Liver (tissue), 9 donors: Measurements from ENCODE around the gene USP35. TPM values are rescaled to one million over a fixed set of nuclear protein-coding genes. Genes with fewer than 3 reads are reported as not detected.

Experiments used
- DNase-seq: peaks from one replicate; pipeline ENCODE4 v3.0.0-alpha.2; 2017; ENCODE audit warnings: low spot score
- H3K27ac ChIP-seq, 2 donors: one replicate each; pipeline ENCODE4 v1.7.0; 2013; ENCODE audit warnings: inconsistent platforms in 2 of 2, low read length in 2 of 2, control low read depth in 1 of 2, low read depth in 1 of 2, mild to moderate bottlenecking in 1 of 2
- H3K27me3 ChIP-seq, 4 donors: one replicate each; pipeline versions ENCODE4 v1.6.1 to v1.7.0; 2013; ENCODE audit warnings: low read length in 3 of 4, inconsistent platforms in 1 of 4, mild to moderate bottlenecking in 1 of 4, moderate library complexity in 1 of 4; ENCODE audit not compliant: control insufficient read depth in 4 of 4, insufficient read depth in 4 of 4
- H3K36me3 ChIP-seq, 4 donors: one replicate each; pipeline versions ENCODE4 v1.6.1 to v1.7.0; 2013; ENCODE audit warnings: low read length in 3 of 4, mild to moderate bottlenecking in 3 of 4, low read depth in 1 of 4, moderate library complexity in 1 of 4; ENCODE audit not compliant: control insufficient read depth in 4 of 4, insufficient read depth in 3 of 4
- H3K4me1 ChIP-seq, 4 donors: one replicate each; pipeline versions ENCODE4 v1.6.1 to v1.7.0; 2013; ENCODE audit warnings: low read length in 3 of 4, mild to moderate bottlenecking in 3 of 4, moderate library complexity in 1 of 4; ENCODE audit not compliant: control insufficient read depth in 4 of 4, insufficient read depth in 4 of 4
- H3K4me3 ChIP-seq, 3 donors: one replicate each; pipeline versions ENCODE4 v1.6.1 to v1.7.0; 2013; ENCODE audit warnings: low read length in 3 of 3, control low read depth in 1 of 3, low read depth in 1 of 3, mild to moderate bottlenecking in 1 of 3
- H3K9ac ChIP-seq, 2 donors: one replicate each; pipeline ENCODE4 v1.7.0; 2013; ENCODE audit warnings: low read length in 2 of 2, mild to moderate bottlenecking in 2 of 2, moderate library complexity in 2 of 2, control low read depth in 1 of 2, low read depth in 1 of 2
- H3K9me3 ChIP-seq, 4 donors: one replicate each; pipeline versions ENCODE4 v1.6.1 to v1.7.0; 2013; ENCODE audit warnings: low read length in 3 of 4; ENCODE audit not compliant: control insufficient read depth in 4 of 4
- CTCF ChIP-seq: fragments of 150-350 bp; IDR thresholded peaks from 2 replicates; pipeline ENCODE4 v1.5.1; 2017; ENCODE audit warnings: improper control_type of control experiment, low read depth, low read length; ENCODE audit not compliant: missing input control
- EGR1 ChIP-seq, 2 donors: IDR thresholded peaks; 2 replicates each; pipeline ENCODE4 v1.6.1; 2016 to 2018; ENCODE audit warnings: antibody characterized with exemption in 2 of 2, low read depth in 2 of 2
- FOXA1 ChIP-seq: IDR thresholded peaks from 2 replicates; pipeline ENCODE4 v1.6.1; 2016; ENCODE audit warnings: antibody characterized with exemption
- FOXA2 ChIP-seq: IDR thresholded peaks from 2 replicates; pipeline ENCODE4 v1.6.1; 2016; ENCODE audit warnings: antibody characterized with exemption
- GABPA ChIP-seq, 2 donors: IDR thresholded peaks in 1 of 2; conservative IDR thresholded peaks in 1 of 2; 2 replicates each; pipeline ENCODE4 v1.6.1; 2016; ENCODE audit warnings: antibody characterized with exemption in 2 of 2, mild to moderate bottlenecking in 1 of 2, moderate library complexity in 1 of 2
- HNF4A ChIP-seq, 2 donors: conservative IDR thresholded peaks; 2 replicates each; pipeline ENCODE4 v1.6.1; 2016; ENCODE audit warnings: antibody characterized with exemption in 2 of 2, mild to moderate bottlenecking in 2 of 2
- HNF4G ChIP-seq: IDR thresholded peaks from 2 replicates; pipeline ENCODE4 v1.6.1; 2016; ENCODE audit warnings: antibody characterized with exemption
- JUND ChIP-seq, 2 donors: IDR thresholded peaks; 2 replicates each; pipeline ENCODE4 v1.6.1; 2016; ENCODE audit warnings: antibody characterized with exemption in 2 of 2
- MAX ChIP-seq: IDR thresholded peaks from 2 replicates; pipeline ENCODE4 v1.6.1; 2016; ENCODE audit warnings: antibody characterized with exemption
- NR2F2 ChIP-seq: IDR thresholded peaks from 2 replicates; pipeline ENCODE4 v1.6.1; 2016; ENCODE audit warnings: antibody characterized with exemption
- RAD21 ChIP-seq, 2 donors: IDR thresholded peaks; 2 replicates each; pipeline ENCODE4 v1.6.1; 2016; ENCODE audit warnings: antibody characterized with exemption in 2 of 2, mild to moderate bottlenecking in 2 of 2
- REST ChIP-seq: IDR thresholded peaks from 2 replicates; pipeline ENCODE4 v1.6.1; 2016; ENCODE audit warnings: antibody characterized with exemption, mild to moderate bottlenecking
- RXRA ChIP-seq, 2 donors: IDR thresholded peaks; 2 replicates each; pipeline ENCODE4 v1.6.1; 2017 to 2018; ENCODE audit warnings: antibody characterized with exemption in 2 of 2, mild to moderate bottlenecking in 1 of 2
- SP1 ChIP-seq: IDR thresholded peaks from 2 replicates; pipeline ENCODE4 v1.6.1; 2018; ENCODE audit warnings: antibody characterized with exemption, mild to moderate bottlenecking
- TAF1 ChIP-seq: conservative IDR thresholded peaks from 2 replicates; pipeline ENCODE4 v1.6.1; 2016; ENCODE audit warnings: antibody characterized with exemption, mild to moderate bottlenecking
- YY1 ChIP-seq: IDR thresholded peaks from 2 replicates; pipeline ENCODE4 v1.6.1; 2016; ENCODE audit warnings: antibody characterized with exemption, mild to moderate bottlenecking
- ZBTB33 ChIP-seq: IDR thresholded peaks from 2 replicates; pipeline ENCODE4 v1.6.1; 2016; ENCODE audit warnings: antibody characterized with exemption
- WGBS: extraction: QIAGEN DNeasy Blood & Tissue Kit; methylation state at CpG from one replicate; pipeline ENCODE4 v1.1.7; 2013; 5-methylcytosine and 5-hydroxymethylcytosine counted together
- polyA plus RNA-seq, 2 donors: library from polyadenylated mRNA; stranded (reverse) in 1 of 2; unstranded in 1 of 2; fragments of 200-250 nt in 1 of 2; fragments of >200 nt in 1 of 2; fragmentation: Nextera tagmentation in 1 of 2; extraction: Ambion mirVana in 1 of 2; gene quantifications; one replicate each; pipeline versions ENCODE4 v1.2.1 to v1.2.3, GENCODE V29; 2013 to 2015
- total RNA-seq, 2 donors: library from RNA; depleted of rRNA; stranded (reverse); fragments of >200 nt; gene quantifications; one replicate each; pipeline ENCODE4 v1.2.3, GENCODE V29; 2014
- donor health status: healthy.
- donor health status: healthy.
- donor health status: healthy.
- donor health status: healthy.
- donor health status: healthy.

The USP35 gene
- total and polyA plus RNA-seq, 4 donors, result 2.3 to 11.0 (median 4.8) TPM

- DNase-seq, result no peak
- H3K9me3 ChIP-seq, result no peaks in the 10 kb centered on the region
- no peaks in the 10 kb centered on the region for H3K27me3 ChIP-seq
- no peak for TF ChIP-seq MAX
- no peak for TF ChIP-seq GABPA (IDR thresholded peaks at IDR 0.05 in 1 of 2, conservative IDR thresholded peaks at IDR 0.05 in 1 of 2)
- TF ChIP-seq JUND (IDR thresholded peaks at IDR 0.05), result no peak
- no peak for TF ChIP-seq RXRA (IDR thresholded peaks at IDR 0.05)
- no peak for TF ChIP-seq FOXA1
- no peak for TF ChIP-seq RAD21 (IDR thresholded peaks at IDR 0.05)
- no peak for TF ChIP-seq FOXA2
- no peak for TF ChIP-seq REST
- no peak for TF ChIP-seq TAF1
- TF ChIP-seq HNF4A (conservative IDR thresholded peaks at IDR 0.05), result no peak
- no peak for TF ChIP-seq YY1
- TF ChIP-seq SP1, result no peak
- TF ChIP-seq NR2F2, result no peak
- peaks cover 4 to 19% (median 12%) of the 10 kb centered on the region in 4 donors for H3K4me1 ChIP-seq
- no peak overlapping the region for H3K9ac ChIP-seq
- no peak overlapping the region for H3K4me3 ChIP-seq
- peaks cover 2 to 20% (median 6%) of the 10 kb centered on the region in 4 donors for H3K36me3 ChIP-seq
- WGBS, result 85% methylated on average over 60 of the region's 60 CpGs
- no peak overlapping the region for H3K27ac ChIP-seq
These were observed 7.3 kb downstream of the USP35 start for GRCh38 chr11:78195917-78196560.

GRCh38 chr11:78196661-78197091, 8.0 kb downstream of the USP35 start:
- Histone ChIP-seq H3K9ac (no peak overlapping the region), H3K4me1 (peaks cover 4 to 13% (median 11%) of the 10 kb centered on the region in 4 donors), H3K27me3 (no peaks in the 10 kb centered on the region), H3K9me3 (no peaks in the 10 kb centered on the region), H3K36me3 (peaks cover 5 to 23% (median 8%) of the 10 kb centered on the region in 4 donors), H3K27ac (no peak overlapping the region), H3K4me3 (no peak overlapping the region)
- no peak for TF ChIP-seq YY1
- no peak for DNase-seq
- WGBS, result 94% methylated on average over 40 of the region's 40 CpGs

- no peaks in the 10 kb centered on the region for H3K27me3 ChIP-seq
- peaks cover 2 to 4% (median 3%) of the 10 kb centered on the region in 4 donors for H3K4me1 ChIP-seq
- DNase-seq, result no peak
- peaks cover 5 to 23% (median 9%) of the 10 kb centered on the region in 4 donors for H3K36me3 ChIP-seq
- 98% methylated on average over 8 of the region's 8 CpGs for WGBS
- no peaks in the 10 kb centered on the region for H3K9me3 ChIP-seq
- no peak overlapping the region for H3K9ac ChIP-seq
- H3K27ac ChIP-seq, result no peak overlapping the region
- H3K4me3 ChIP-seq, result no peak overlapping the region
- TF ChIP-seq ZBTB33, result no peak
- TF ChIP-seq EGR1 (IDR thresholded peaks at IDR 0.05; ENCODE audit: low read depth in 2 of 2), result no peak
- TF ChIP-seq YY1, result no peak
- TF ChIP-seq RXRA (IDR thresholded peaks at IDR 0.05), result no peak
- no peak for TF ChIP-seq CTCF
- TF ChIP-seq HNF4A (conservative IDR thresholded peaks at IDR 0.05), result no peak
- TF ChIP-seq SP1, result no peak
- no peak for TF ChIP-seq HNF4G
- TF ChIP-seq FOXA1, result no peak
- no peak for TF ChIP-seq JUND (IDR thresholded peaks at IDR 0.05)
These were observed 9.1 kb downstream of the USP35 start for GRCh38 chr11:78197816-78198215.
